GM13976 (cell line): Measurements from ENCODE around the gene FOLR2.

ENCODE experiments used
- DNase-seq: peaks from one replicate; pipeline ENCODE4 v3.0.0; 2012; ENCODE audit warnings: low spot score
- in situ Hi-C: fragments of 300-500 bp; cut with MboI; formaldehyde crosslinking; loops from one replicate; pipeline ENCODE4 v1.12.0; 2022; ENCODE audit warnings: low sequenced_read_pairs, mixed read lengths, inconsistent platforms; ENCODE audit not compliant: unreplicated experiment
- TF ChIP-seq, protein P1 (sequence below): IDR thresholded peaks from 2 replicates; pipeline ENCODE4 v1.5.1; 2012; ENCODE audit warnings: borderline replicate concordance, mild to moderate bottlenecking; ENCODE audit not compliant: insufficient read depth; ENCODE audit errors: extremely low read depth, missing control alignments, control extremely low read depth

The FOLR2 gene

DNA sequence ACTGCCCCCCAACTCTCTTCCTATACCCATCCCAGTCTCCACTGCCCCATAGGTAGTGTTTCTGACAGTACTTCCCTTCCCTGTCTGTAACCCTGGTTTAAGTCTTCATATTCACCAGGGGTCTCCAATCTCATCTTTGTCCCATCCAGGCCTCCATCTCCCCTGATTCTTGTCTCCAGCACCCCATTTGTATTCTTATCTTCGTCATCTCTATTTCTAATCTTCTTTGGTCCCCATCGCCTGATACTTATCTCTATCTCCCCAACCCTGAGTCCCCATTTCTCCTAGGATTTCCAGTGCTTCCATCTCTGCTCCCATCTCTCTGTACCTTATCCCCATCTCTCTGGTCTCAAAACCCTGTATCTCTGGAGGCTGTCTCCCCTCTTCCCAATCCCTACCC is 25.5 kb downstream of the FOLR2 start:
- DNase-seq = no peak
- TF ChIP-seq, protein P1, sequence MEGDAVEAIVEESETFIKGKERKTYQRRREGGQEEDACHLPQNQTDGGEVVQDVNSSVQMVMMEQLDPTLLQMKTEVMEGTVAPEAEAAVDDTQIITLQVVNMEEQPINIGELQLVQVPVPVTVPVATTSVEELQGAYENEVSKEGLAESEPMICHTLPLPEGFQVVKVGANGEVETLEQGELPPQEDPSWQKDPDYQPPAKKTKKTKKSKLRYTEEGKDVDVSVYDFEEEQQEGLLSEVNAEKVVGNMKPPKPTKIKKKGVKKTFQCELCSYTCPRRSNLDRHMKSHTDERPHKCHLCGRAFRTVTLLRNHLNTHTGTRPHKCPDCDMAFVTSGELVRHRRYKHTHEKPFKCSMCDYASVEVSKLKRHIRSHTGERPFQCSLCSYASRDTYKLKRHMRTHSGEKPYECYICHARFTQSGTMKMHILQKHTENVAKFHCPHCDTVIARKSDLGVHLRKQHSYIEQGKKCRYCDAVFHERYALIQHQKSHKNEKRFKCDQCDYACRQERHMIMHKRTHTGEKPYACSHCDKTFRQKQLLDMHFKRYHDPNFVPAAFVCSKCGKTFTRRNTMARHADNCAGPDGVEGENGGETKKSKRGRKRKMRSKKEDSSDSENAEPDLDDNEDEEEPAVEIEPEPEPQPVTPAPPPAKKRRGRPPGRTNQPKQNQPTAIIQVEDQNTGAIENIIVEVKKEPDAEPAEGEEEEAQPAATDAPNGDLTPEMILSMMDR = no peak
- in situ Hi-C loops = no loop called here

DNA sequence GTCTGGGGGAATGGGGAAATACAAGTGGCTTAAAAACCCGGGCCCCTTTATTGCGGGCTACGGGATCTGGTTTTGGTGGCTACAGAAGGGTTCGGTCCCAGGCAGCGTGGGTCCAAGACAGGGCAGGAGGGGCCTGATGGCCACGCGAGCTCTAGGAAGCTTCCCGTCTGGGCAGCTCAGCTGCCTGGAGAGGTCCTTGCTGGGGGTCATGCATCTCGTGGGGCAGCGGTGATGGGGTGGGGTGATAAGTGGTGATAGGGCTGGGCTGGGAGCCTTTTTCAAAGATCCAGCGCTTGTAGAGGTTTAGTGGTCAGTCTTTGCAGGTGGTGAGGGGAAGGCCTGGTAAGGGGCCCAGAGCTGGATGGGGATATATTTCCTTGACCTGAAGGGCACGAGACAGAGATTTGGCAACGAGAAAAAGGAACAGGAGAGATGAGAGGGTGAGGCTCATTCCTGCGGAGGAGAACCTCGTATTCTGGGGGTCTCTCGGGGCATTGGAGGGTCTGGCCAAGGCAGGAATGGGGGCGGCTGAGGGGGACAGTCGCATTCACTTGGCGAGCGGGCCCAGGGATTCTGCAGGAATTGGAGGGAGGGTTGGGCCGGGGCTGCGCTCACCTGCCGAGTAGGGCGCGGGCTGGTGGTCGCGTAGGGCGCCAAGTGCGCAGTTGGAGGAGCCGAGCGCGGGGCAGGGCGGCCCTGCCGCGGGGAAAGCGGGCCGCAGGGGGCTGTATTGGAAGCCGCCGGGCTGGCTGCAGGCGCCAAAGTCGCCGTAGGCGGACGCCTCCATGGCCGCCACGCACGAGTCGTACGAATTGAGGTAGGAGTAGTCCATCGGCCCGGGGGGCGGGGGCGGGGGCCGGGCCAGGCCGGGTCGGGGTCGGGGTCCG is 26.8 kb downstream of the FOLR2 start:
- in situ Hi-C loops = no loop called here
- peak; percentile 30 for DNase-seq
- TF ChIP-seq, protein P1 = no peak

DNA sequence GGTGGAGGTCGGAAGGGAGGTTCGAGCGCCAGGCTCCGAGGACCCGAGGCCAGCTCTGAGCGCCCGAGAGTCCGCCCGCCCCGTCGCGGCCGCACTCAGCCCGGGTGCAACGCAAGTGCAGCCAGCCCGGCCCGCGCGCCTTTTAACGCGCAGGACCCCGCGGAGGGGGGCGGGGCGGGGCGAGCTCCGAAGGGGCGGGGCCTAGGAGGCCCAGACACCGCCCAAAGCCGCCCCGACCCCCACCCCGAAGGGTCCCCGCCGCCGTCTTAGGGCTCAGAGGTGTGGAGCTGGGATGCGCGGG is 27.4 kb downstream of the FOLR2 start, which contains the start of gene PHOX2A:
Gene PHOX2A, minus strand, starts transcription at position 117 of the 301 bp plus-strand sequence. CDS start 172 bp downstream, outside the sequence.
- TF ChIP-seq, protein P1 = no peak
- in situ Hi-C loops = no loop called here
- DNase-seq = no peak

DNA sequence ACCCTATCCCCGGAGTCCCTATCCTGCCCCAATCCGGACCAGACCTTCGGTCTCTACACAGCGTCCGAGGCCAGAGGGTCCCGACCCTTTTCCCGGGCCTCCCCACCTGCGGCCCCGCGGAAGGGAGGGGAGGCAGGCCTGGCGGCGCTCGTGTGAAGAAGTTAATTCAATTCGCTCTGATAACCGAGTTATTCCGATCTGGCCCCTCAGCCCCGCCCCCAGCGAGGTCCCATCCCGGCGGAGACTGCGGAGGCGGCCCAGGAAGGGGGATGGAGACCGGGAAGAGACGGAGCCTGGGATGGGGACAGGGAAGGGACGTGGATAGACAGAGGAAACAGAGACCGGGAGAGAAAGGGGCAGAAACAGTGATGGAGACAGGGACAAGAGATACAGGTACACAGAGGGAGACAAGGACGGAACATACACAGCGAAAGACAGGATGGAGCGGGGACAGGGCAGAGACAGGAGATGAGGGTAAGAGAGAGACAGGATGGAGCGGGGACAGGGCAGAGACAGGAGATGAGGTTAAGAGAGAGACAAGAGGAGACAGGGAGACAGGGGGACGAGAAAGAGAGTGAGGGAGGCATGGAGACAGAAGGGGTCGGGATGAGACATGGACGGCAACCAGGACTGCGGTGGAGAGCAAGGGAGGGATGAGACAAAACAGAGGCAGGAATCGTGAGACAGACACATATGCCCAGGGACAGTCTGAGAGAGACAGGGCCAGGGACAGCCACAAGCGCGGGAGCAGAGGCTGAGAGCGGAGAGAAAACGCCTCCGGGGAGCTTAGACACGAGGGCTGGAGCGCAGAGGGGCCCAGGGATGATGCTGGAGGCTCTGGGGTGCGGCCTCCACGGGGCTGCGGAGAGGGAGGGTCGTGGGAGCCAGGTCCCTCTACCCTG is 28.0 kb downstream of the FOLR2 start:
- in situ Hi-C loops = no loop called here
- TF ChIP-seq, protein P1 = no peak
- DNase-seq = peak; percentile 33

DNA sequence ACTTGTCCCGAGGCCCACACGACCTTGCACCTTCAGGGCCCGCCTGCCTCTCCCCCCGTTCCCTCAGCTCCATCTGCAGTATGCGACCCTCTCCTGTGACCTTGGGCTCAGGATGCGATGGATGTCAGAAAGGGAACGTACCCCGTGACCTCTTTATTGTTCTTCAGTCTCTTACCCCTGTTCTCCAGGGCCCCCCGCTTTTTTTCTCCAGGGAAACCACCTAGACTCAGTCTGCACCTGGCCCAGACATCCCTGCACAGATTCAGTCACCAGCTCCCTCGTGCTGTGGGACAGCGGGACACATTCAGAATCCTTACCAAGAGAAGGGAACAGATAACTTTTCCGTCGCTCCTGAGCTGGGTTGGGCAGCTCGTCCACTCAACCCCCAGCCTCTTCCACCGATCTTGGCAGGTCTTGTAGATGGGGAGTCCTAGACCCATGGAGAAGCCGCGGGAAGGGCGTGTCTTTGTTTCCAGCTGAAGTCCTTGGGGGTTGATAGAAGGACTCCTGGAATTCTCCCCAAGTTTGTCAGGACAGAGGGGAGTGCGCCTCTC is 28.7 kb downstream of the FOLR2 start:
- TF ChIP-seq, protein P1 = no peak
- peak; percentile 36 for DNase-seq
- in situ Hi-C loops = no loop called here

DNA sequence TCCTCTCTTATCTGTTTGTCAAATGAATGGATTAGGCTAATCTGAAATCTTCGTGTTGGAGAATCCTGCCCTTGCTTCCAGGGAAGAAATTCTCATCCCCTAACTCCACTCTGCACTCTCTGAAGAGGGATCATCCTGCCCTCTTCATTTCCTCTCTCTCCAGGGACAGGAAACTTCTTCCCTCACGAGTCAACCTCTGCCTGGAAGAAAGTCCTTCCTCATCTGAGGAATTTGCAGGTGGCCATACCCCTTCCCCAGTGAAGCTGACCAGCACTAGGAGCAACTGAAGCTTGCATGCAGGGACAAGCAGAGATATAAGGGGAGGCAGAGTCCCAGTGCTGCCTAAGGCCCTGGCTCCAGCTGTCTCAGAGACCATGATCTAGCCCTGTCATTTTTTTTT is 31.0 kb downstream of the FOLR2 start:
- no peak for DNase-seq
- TF ChIP-seq, protein P1 = no peak
- in situ Hi-C loops = no loop called here
